K562 (cell line): ENCODE measurements around the gene REPS1. TPM values are rescaled to one million over a fixed set of nuclear protein-coding genes. Genes with fewer than 3 reads are reported as not detected.

Source experiments
- ATAC-seq: fragments of 200-7000 bp; cut with Tn5 transposase; 3 replicates; pipeline ENCODE4 v1.9.1; 2020; ENCODE audit warnings: moderate library complexity
- BruUV-seq: library from RNA; stranded (reverse); fragments of 400-500 nt; replicated peaks from 2 replicates; lab custom pipeline; 2021; lab: Mats Ljungman, UMichigan
- CTCF ChIA-PET: fragments of 300-600 bp; formaldehyde crosslinking; extraction: SDS; loops from one replicate; lab custom pipeline; 2021; ENCODE audit warnings: low intra/inter-chr PET ratio; lab: Yijun Ruan, JAX
- POLR2A ChIA-PET: fragments of 300-600, 350-650 bp; sonication (Branson Sonifier 250); formaldehyde crosslinking; extraction: SDS; loops from one replicate; lab custom pipeline; 2021; ENCODE audit warnings: antibody characterized with exemption, inconsistent platforms; lab: Yijun Ruan, JAX
- DNase-seq, 4 experiments: peaks; one replicate each; pipeline versions ENCODE4 v3.0.0 to v3.0.0-alpha.2; 2011 to 2018; ENCODE audit warnings: low spot score in 3 of 4, mixed read lengths in 3 of 4; ENCODE audit errors: extremely low read depth in 1 of 4
- FAIRE-seq: peaks from 2 replicates; lab custom pipeline; 2011; peaks lifted over from hg19 to GRCh38; lab: Jason Lieb, UNC
- H2AFZ ChIP-seq: 2 replicates; pipeline ENCODE4 v1.6.0; 2011; ENCODE audit warnings: low read depth, low read length, control low read depth, inconsistent platforms
- H3K27ac ChIP-seq: fragments of 200-600 bp; 3 replicates; pipeline ENCODE4 v1.8.0; 2011; ENCODE audit warnings: low read depth, mild to moderate bottlenecking, control low read depth, inconsistent platforms, low read length, moderate library complexity, mixed read lengths; ENCODE audit errors: extremely low read depth
- H3K27me3 ChIP-seq, 2 experiments: fragments of 300-600 bp in 1 of 2; 2 replicates in 1 of 2; 3 replicates in 1 of 2; pipeline versions ENCODE4 v1.6.0 to v1.8.0; 2011; ENCODE audit warnings: inconsistent platforms in 2 of 2, low read length in 2 of 2, mild to moderate bottlenecking in 1 of 2, mixed read lengths in 1 of 2, moderate library complexity in 1 of 2; ENCODE audit not compliant: control insufficient read depth in 2 of 2, insufficient read depth in 2 of 2
- H3K36me3 ChIP-seq: fragments of 300-600 bp; 3 replicates; pipeline ENCODE4 v1.8.0; 2011; ENCODE audit warnings: mild to moderate bottlenecking, low read length, inconsistent platforms; ENCODE audit not compliant: control insufficient read depth, insufficient read depth
- H3K4me1 ChIP-seq, 2 experiments: fragments of 200-600 bp in 1 of 2; replicated peaks in 1 of 2; 2 replicates in 1 of 2; 3 replicates in 1 of 2; pipeline versions ENCODE4 v1.5.1 to v1.8.0; 2011; ENCODE audit warnings: inconsistent platforms in 2 of 2, low read length in 2 of 2, mild to moderate bottlenecking in 1 of 2, mixed read lengths in 1 of 2, moderate library complexity in 1 of 2; ENCODE audit not compliant: control insufficient read depth in 2 of 2, insufficient read depth in 2 of 2
- H3K4me2 ChIP-seq: 2 replicates; pipeline ENCODE4 v1.6.1; 2011; ENCODE audit warnings: low read length, control low read depth, inconsistent platforms, mixed read lengths; ENCODE audit not compliant: insufficient read depth
- H3K4me3 ChIP-seq: fragments of 200-600 bp; sonication (generic), shearing (Covaris generic); 2 replicates; pipeline ENCODE4 v1.5.1; 2016; ENCODE audit warnings: control low read depth, inconsistent platforms
- H3K79me2 ChIP-seq: fragments of 200-600 bp; 3 replicates; pipeline ENCODE4 v1.8.0; 2011; ENCODE audit warnings: low read length, inconsistent platforms; ENCODE audit not compliant: control insufficient read depth, insufficient read depth
- H3K9ac ChIP-seq, 2 experiments: 2 replicates each; pipeline versions ENCODE4 v1.6.0 to v1.6.1; 2011; ENCODE audit warnings: low read depth in 2 of 2, low read length in 2 of 2, control low read depth in 1 of 2, inconsistent platforms in 1 of 2, mild to moderate bottlenecking in 1 of 2, mixed read lengths in 1 of 2; ENCODE audit not compliant: insufficient read depth in 1 of 2
- H3K9me1 ChIP-seq: one replicate; pipeline ENCODE4 v1.6.0; 2011; ENCODE audit warnings: inconsistent platforms, mild to moderate bottlenecking, low read length, moderate library complexity; ENCODE audit not compliant: control insufficient read depth, insufficient read depth
- H3K9me3 ChIP-seq: replicated peaks from 2 replicates; pipeline ENCODE4 v1.5.1; 2011; ENCODE audit warnings: low read depth, low read length, inconsistent platforms; ENCODE audit not compliant: control insufficient read depth, insufficient read depth
- H4K20me1 ChIP-seq: replicated peaks from 2 replicates; pipeline ENCODE4 v1.6.1; 2011; ENCODE audit warnings: low read length, inconsistent platforms, mixed read lengths; ENCODE audit not compliant: control insufficient read depth, insufficient read depth
- HSF4 ChIP-seq: fragments of 250-450 bp; sonication (Bioruptor Pico); IDR thresholded peaks from 2 replicates; pipeline ENCODE4 v2.1.2; 2022; ENCODE audit warnings: mild to moderate bottlenecking, moderate library complexity, borderline replicate concordance
- MED1 ChIP-seq: sonication (generic); formaldehyde crosslinking; IDR thresholded peaks from 2 replicates; pipeline ENCODE4 v1.8.1; 2023; ENCODE audit warnings: missing genetic modification reagents, borderline replicate concordance
- MIER1 ChIP-seq: fragments of 450-650 bp; IDR thresholded peaks from 2 replicates; pipeline ENCODE4 v1.6.1; 2016; ENCODE audit warnings: antibody characterized with exemption, mild to moderate bottlenecking, low read depth
- PHTF2 ChIP-seq: fragments of 250-450 bp; sonication (Bioruptor Pico); IDR thresholded peaks from 2 replicates; pipeline ENCODE4 v1.5.0; 2021; ENCODE audit warnings: mild to moderate bottlenecking
- PTRF ChIP-seq: fragments of 450-650 bp; IDR thresholded peaks from 2 replicates; pipeline ENCODE4 v1.6.1; 2016; ENCODE audit warnings: mild to moderate bottlenecking, missing genetic modification characterization, missing compliant biosample characterization
- ZNF76 ChIP-seq: fragments of 250-450 bp; sonication (Bioruptor Pico); IDR thresholded peaks from 2 replicates; pipeline ENCODE4 v1.4.0; 2020; ENCODE audit warnings: mild to moderate bottlenecking, moderate library complexity, borderline replicate concordance
- WGBS: fragments of 100-300 bp; shearing (Covaris generic); methylation state at CpG from one replicate; pipeline ENCODE4 v1.1.6; 2016; ENCODE audit warnings: low coverage, mixed read lengths; ENCODE audit not compliant: insufficient coverage; ENCODE audit errors: missing lambda C conversion rate; 5-methylcytosine and 5-hydroxymethylcytosine counted together
- in situ Hi-C: fragments of 300-500 bp; cut with MboI; formaldehyde crosslinking; loops from 4 replicates; pipeline ENCODE4 v1.15.0; 2018; ENCODE audit warnings: inconsistent platforms, mixed read lengths
- intact Hi-C: fragments of 100-400 bp; cut with micrococcal nuclease; formaldehyde crosslinking; loops from 2 replicates; pipeline ENCODE4 v1.14.2; 2022
- polyA plus RNA-seq, 8 experiments: library from polyadenylated mRNA; depleted of rRNA in 4 of 8; stranded (reverse) in 5 of 8; unstranded in 3 of 8; fragments of >200 nt; fragmentation: Nextera tagmentation in 2 of 8; fragmentation: Illumina TruSeq in 1 of 8; extraction: Ambion mirVana in 2 of 8; extraction: Trizol in 1 of 8; gene quantifications; 2 replicates each; pipeline versions ENCODE4 v1.2.1 to v1.2.3, GENCODE V29; 2011 to 2014; ENCODE audit warnings: inconsistent platforms in 1 of 8, missing spikeins in 1 of 8
- total RNA-seq, 7 experiments: library from RNA; depleted of rRNA in 6 of 7; stranded (reverse); fragments of >200 nt in 6 of 7; fragmentation: Illumina TruSeq in 2 of 7; extraction: Trizol in 2 of 7; gene quantifications; 2 replicates each; pipeline versions ENCODE4 v1.2.1 to v1.2.3, GENCODE V29; 2011 to 2021; ENCODE audit warnings: low replicate concordance in 1 of 7
- TF ChIP-seq, protein P1 (sequence below): fragments of 250-450 bp; sonication (Bioruptor Pico); IDR thresholded peaks from 2 replicates; pipeline ENCODE4 v1.8.0; 2022; ENCODE audit warnings: moderate library complexity, mild to moderate bottlenecking, inconsistent platforms
- TF ChIP-seq, protein P2 (sequence below), 2 experiments: fragments of 450-650 bp; formaldehyde crosslinking in 1 of 2; IDR thresholded peaks; 2 replicates each; pipeline versions ENCODE4 v1.4.0 to v1.6.1; 2014 to 2020; ENCODE audit warnings: mild to moderate bottlenecking in 2 of 2, borderline replicate concordance in 1 of 2, low read depth in 1 of 2

Gene REPS1
- total and polyA plus RNA-seq, 9 of the 15 experiments (the other 6 are each of a cell fraction or from before 2014, with no cell fraction given) = 7.9 to 36.0 (median 27.8) TPM

DNA sequence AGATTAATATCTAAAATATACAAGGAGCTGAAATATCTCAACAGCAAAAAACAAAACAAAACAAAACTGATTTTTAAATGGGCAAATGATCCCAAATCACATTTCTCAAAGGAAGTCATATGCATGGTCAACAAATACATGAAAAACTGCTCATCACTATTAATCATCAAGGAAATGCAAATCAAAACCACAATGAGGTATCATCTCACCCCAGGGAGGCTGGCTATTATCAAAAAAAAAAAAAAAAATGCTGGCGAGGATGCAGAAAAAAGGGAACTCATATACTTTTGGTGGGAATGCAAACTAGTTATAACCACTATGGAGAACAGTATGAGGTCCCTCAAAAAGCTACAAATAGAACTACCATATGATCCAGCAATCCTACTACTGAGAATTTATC is 34.6 kb downstream of the REPS1 start:
- FAIRE-seq (no peak), ATAC-seq (no peak), DNase-seq (no peak)
- H3K27ac ChIP-seq = no peak overlapping the region
- no peaks in the 10 kb centered on the region for H3K9me1 ChIP-seq
- no peak overlapping the region for H2AFZ ChIP-seq
- no peak overlapping the region for H3K4me3 ChIP-seq
- no peaks in the 10 kb centered on the region for H3K27me3 ChIP-seq
- H3K36me3 ChIP-seq = no peaks in the 10 kb centered on the region
- TF ChIP-seq, protein P1, sequence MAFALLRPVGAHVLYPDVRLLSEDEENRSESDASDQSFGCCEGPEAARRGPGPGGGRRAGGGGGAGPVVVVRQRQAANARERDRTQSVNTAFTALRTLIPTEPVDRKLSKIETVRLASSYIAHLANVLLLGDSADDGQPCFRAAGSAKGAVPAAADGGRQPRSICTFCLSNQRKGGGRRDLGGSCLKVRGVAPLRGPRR = no peak
- TF ChIP-seq HSF4 (CRISPR knock-in tag) (no peak), PTRF (tag) (no peak), MED1 (CRISPR knock-in tag) (no peak), ZNF76 (CRISPR knock-in tag) (no peak), PHTF2 (CRISPR knock-in tag) (no peak), MIER1 (no peak)
- TF ChIP-seq, protein P2, sequence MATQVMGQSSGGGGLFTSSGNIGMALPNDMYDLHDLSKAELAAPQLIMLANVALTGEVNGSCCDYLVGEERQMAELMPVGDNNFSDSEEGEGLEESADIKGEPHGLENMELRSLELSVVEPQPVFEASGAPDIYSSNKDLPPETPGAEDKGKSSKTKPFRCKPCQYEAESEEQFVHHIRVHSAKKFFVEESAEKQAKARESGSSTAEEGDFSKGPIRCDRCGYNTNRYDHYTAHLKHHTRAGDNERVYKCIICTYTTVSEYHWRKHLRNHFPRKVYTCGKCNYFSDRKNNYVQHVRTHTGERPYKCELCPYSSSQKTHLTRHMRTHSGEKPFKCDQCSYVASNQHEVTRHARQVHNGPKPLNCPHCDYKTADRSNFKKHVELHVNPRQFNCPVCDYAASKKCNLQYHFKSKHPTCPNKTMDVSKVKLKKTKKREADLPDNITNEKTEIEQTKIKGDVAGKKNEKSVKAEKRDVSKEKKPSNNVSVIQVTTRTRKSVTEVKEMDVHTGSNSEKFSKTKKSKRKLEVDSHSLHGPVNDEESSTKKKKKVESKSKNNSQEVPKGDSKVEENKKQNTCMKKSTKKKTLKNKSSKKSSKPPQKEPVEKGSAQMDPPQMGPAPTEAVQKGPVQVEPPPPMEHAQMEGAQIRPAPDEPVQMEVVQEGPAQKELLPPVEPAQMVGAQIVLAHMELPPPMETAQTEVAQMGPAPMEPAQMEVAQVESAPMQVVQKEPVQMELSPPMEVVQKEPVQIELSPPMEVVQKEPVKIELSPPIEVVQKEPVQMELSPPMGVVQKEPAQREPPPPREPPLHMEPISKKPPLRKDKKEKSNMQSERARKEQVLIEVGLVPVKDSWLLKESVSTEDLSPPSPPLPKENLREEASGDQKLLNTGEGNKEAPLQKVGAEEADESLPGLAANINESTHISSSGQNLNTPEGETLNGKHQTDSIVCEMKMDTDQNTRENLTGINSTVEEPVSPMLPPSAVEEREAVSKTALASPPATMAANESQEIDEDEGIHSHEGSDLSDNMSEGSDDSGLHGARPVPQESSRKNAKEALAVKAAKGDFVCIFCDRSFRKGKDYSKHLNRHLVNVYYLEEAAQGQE (IDR thresholded peaks at IDR 0.05; ENCODE audit: borderline replicate concordance) = no peak
- TF ChIP-seq, protein P2 (CRISPR knock-in tag; IDR thresholded peaks at IDR 0.05; ENCODE audit: low read depth) = no peak
- H3K79me2 ChIP-seq = no peaks in the 10 kb centered on the region
- peaks cover 0 to 6% of the 10 kb centered on the region in 2 experiments; a peak in 2 of 5 replicates for H3K4me1 ChIP-seq
- POLR2A ChIA-PET = interaction anchor here (0.6 kb wide), 1 partner anchor 190 kb away, joined by 3 read pairs; no protein-coding TSS in a partner anchor
- intact Hi-C loops = no loop called here
- 0% methylated on average over 1 of the region's 1 CpG for WGBS
- no peaks in the 10 kb centered on the region for H4K20me1 ChIP-seq
- H3K9me3 ChIP-seq = no peaks in the 10 kb centered on the region
- H3K9ac ChIP-seq = no peak overlapping the region
- CTCF ChIA-PET = no interaction called here
- no peak overlapping the region for H3K4me2 ChIP-seq
- no TSS peak for BruUV-seq
- in situ Hi-C loops = no loop called here
